ENCODE measurements around the gene PAX2. TPM values are rescaled to one million over a fixed set of nuclear protein-coding genes. Genes with fewer than 3 reads are reported as not detected.

The PAX2 gene
- total and polyA plus RNA-seq, 4 donors: not detected

DNA sequence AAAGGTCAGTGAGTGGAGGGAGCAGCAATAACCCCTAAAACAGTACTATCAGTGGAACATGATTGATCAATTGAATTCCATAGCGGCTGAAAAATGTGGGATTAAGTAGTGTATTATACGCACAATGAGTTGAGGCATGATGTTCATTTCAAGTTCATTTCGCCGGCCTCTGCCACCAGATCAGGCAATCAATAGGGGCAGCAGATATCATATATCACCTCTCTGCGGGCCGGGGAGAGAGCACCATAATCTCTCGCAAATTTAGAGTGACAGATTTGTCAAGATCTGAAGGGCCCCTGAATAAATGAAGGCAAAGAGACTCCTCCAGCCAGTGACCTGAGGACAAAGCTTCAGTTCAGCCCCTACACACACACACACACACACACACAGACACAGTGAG, 58.5 kb downstream of the PAX2 start (continued):
- TF ChIP-seq, protein P1, sequence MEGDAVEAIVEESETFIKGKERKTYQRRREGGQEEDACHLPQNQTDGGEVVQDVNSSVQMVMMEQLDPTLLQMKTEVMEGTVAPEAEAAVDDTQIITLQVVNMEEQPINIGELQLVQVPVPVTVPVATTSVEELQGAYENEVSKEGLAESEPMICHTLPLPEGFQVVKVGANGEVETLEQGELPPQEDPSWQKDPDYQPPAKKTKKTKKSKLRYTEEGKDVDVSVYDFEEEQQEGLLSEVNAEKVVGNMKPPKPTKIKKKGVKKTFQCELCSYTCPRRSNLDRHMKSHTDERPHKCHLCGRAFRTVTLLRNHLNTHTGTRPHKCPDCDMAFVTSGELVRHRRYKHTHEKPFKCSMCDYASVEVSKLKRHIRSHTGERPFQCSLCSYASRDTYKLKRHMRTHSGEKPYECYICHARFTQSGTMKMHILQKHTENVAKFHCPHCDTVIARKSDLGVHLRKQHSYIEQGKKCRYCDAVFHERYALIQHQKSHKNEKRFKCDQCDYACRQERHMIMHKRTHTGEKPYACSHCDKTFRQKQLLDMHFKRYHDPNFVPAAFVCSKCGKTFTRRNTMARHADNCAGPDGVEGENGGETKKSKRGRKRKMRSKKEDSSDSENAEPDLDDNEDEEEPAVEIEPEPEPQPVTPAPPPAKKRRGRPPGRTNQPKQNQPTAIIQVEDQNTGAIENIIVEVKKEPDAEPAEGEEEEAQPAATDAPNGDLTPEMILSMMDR (IDR thresholded peaks at IDR 0.05; ENCODE audit: low read depth, low read length, missing input control): no peak
- no peak for TF ChIP-seq RAD21 (IDR thresholded peaks at IDR 0.05)
- TF ChIP-seq, protein P2, sequence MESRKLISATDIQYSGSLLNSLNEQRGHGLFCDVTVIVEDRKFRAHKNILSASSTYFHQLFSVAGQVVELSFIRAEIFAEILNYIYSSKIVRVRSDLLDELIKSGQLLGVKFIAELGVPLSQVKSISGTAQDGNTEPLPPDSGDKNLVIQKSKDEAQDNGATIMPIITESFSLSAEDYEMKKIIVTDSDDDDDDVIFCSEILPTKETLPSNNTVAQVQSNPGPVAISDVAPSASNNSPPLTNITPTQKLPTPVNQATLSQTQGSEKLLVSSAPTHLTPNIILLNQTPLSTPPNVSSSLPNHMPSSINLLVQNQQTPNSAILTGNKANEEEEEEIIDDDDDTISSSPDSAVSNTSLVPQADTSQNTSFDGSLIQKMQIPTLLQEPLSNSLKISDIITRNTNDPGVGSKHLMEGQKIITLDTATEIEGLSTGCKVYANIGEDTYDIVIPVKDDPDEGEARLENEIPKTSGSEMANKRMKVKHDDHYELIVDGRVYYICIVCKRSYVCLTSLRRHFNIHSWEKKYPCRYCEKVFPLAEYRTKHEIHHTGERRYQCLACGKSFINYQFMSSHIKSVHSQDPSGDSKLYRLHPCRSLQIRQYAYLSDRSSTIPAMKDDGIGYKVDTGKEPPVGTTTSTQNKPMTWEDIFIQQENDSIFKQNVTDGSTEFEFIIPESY (IDR thresholded peaks at IDR 0.05): no peak
- no peak for TF ChIP-seq FOXA1 (IDR thresholded peaks at IDR 0.05)
- TF ChIP-seq HNF4G (IDR thresholded peaks at IDR 0.05): no peak
- no peak for TF ChIP-seq NR2F2 (IDR thresholded peaks at IDR 0.05)
- no peak for TF ChIP-seq TAF1 (conservative IDR thresholded peaks at IDR 0.05)
- TF ChIP-seq FOXA2 (IDR thresholded peaks at IDR 0.05): no peak
- TF ChIP-seq RXRA (IDR thresholded peaks at IDR 0.05): no peak

DNA sequence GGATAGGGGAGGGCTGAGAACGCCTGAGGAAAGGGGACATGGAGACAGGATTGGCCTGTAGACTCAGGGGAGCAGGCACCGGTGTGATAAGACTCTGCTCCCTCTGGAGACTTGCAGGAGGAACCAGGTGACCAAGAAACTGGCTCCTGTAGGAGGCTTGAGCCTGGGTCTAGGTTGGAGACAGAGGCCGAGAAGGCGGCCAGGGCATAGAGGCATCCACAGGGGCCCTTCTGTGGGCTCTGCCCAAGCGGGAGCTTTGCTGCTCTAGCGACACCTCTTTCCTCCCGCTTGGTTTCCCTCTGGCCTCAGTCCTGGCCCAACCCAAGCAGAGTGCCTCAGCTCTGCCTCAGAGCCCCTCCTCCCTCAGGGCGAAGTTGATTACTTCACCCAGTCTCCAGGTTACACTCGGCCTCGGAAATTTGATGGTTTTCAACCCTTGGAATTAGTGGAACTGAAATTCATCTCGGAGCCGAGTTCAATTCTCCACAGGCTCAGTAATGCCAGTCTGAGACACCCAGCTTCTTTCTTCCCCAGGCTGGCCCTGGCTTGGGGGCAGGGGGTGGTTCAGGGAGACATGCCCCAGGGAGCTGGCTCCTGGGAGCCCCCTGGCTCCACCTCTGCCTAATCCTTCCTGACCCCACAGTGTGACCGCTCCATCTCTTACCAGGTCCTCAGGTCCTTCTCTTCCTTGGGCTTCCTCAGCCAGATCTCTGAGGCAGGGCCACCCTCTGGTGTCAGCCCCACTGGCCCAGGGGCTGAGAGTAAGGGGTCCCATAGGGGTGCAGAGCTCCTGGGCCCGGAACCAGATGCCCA, 60.4 kb downstream of the PAX2 start:
- DNase-seq (ENCODE audit: low spot score): no peak
- H3K9ac ChIP-seq (ENCODE audit: low read depth in 1 of 2, low read length in 2 of 2): no peak overlapping the region
- no peaks in the 10 kb centered on the region for H3K4me1 ChIP-seq (ENCODE audit: control insufficient read depth in 4 of 4, insufficient read depth in 4 of 4, low read length in 3 of 4)
- WGBS: 65% methylated on average over 14 of the region's 14 CpGs
- TF ChIP-seq, protein P3, sequence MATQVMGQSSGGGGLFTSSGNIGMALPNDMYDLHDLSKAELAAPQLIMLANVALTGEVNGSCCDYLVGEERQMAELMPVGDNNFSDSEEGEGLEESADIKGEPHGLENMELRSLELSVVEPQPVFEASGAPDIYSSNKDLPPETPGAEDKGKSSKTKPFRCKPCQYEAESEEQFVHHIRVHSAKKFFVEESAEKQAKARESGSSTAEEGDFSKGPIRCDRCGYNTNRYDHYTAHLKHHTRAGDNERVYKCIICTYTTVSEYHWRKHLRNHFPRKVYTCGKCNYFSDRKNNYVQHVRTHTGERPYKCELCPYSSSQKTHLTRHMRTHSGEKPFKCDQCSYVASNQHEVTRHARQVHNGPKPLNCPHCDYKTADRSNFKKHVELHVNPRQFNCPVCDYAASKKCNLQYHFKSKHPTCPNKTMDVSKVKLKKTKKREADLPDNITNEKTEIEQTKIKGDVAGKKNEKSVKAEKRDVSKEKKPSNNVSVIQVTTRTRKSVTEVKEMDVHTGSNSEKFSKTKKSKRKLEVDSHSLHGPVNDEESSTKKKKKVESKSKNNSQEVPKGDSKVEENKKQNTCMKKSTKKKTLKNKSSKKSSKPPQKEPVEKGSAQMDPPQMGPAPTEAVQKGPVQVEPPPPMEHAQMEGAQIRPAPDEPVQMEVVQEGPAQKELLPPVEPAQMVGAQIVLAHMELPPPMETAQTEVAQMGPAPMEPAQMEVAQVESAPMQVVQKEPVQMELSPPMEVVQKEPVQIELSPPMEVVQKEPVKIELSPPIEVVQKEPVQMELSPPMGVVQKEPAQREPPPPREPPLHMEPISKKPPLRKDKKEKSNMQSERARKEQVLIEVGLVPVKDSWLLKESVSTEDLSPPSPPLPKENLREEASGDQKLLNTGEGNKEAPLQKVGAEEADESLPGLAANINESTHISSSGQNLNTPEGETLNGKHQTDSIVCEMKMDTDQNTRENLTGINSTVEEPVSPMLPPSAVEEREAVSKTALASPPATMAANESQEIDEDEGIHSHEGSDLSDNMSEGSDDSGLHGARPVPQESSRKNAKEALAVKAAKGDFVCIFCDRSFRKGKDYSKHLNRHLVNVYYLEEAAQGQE (IDR thresholded peaks at IDR 0.05): no peak
- TF ChIP-seq FOXA2 (IDR thresholded peaks at IDR 0.05) (no peak), HNF4A (conservative IDR thresholded peaks at IDR 0.05) (no peak), EGR1 (IDR thresholded peaks at IDR 0.05; ENCODE audit: low read depth in 2 of 2) (no peak)
- no peak overlapping the region for H3K27ac ChIP-seq (ENCODE audit: low read depth in 1 of 2, low read length in 2 of 2)
- peaks cover 0 to 6% (median 3%) of the 10 kb centered on the region in 4 donors for H3K27me3 ChIP-seq (ENCODE audit: control insufficient read depth in 4 of 4, insufficient read depth in 4 of 4, low read length in 3 of 4)
- H3K4me3 ChIP-seq (ENCODE audit: low read depth in 1 of 3, low read length in 3 of 3): no peak overlapping the region
- H3K9me3 ChIP-seq (ENCODE audit: control insufficient read depth in 4 of 4, low read length in 3 of 4): no peaks in the 10 kb centered on the region
- no peaks in the 10 kb centered on the region for H3K36me3 ChIP-seq (ENCODE audit: control insufficient read depth in 4 of 4, insufficient read depth in 3 of 4, low read depth in 1 of 4, low read length in 3 of 4)

DNA sequence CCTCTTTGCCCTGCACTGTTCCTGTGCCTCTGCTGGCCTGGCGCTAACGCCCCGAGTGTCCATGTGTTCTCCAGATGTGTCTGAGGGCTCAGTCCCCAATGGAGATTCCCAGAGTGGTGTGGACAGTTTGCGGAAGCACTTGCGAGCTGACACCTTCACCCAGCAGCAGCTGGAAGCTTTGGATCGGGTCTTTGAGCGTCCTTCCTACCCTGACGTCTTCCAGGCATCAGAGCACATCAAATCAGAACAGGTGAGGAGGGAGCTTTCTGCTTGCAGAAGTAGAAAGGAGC, 60.9 kb downstream of the PAX2 start:
- H3K4me1 ChIP-seq (ENCODE audit: control insufficient read depth in 4 of 4, insufficient read depth in 4 of 4, low read length in 3 of 4): no peaks in the 10 kb centered on the region
- H3K9ac ChIP-seq (ENCODE audit: low read depth in 1 of 2, low read length in 2 of 2): no peak overlapping the region
- TF ChIP-seq NR2F2 (IDR thresholded peaks at IDR 0.05): no peak
- TF ChIP-seq YY1 (IDR thresholded peaks at IDR 0.05): no peak
- TF ChIP-seq FOXA1 (IDR thresholded peaks at IDR 0.05): no peak
- TF ChIP-seq, protein P3 (IDR thresholded peaks at IDR 0.05): no peak
- no peak for TF ChIP-seq FOXA2 (IDR thresholded peaks at IDR 0.05)
- TF ChIP-seq, protein P4, sequence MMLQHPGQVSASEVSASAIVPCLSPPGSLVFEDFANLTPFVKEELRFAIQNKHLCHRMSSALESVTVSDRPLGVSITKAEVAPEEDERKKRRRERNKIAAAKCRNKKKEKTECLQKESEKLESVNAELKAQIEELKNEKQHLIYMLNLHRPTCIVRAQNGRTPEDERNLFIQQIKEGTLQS (IDR thresholded peaks at IDR 0.05): no peak
- TF ChIP-seq RXRA (IDR thresholded peaks at IDR 0.05): no peak
- TF ChIP-seq, protein P5, sequence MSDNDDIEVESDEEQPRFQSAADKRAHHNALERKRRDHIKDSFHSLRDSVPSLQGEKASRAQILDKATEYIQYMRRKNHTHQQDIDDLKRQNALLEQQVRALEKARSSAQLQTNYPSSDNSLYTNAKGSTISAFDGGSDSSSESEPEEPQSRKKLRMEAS (IDR thresholded peaks at IDR 0.05): no peak
- no peak for TF ChIP-seq HNF4G (IDR thresholded peaks at IDR 0.05)
- no peak overlapping the region for H3K4me3 ChIP-seq (ENCODE audit: low read depth in 1 of 3, low read length in 3 of 3)
- WGBS: 75% methylated on average over 8 of the region's 8 CpGs
- H3K36me3 ChIP-seq (ENCODE audit: control insufficient read depth in 4 of 4, insufficient read depth in 3 of 4, low read depth in 1 of 4, low read length in 3 of 4): no peaks in the 10 kb centered on the region
- no peak for DNase-seq (ENCODE audit: low spot score)
- H3K27me3 ChIP-seq (ENCODE audit: control insufficient read depth in 4 of 4, insufficient read depth in 4 of 4, low read length in 3 of 4): peaks cover 0 to 6% (median 3%) of the 10 kb centered on the region in 4 donors
- H3K27ac ChIP-seq (ENCODE audit: low read depth in 1 of 2, low read length in 2 of 2): no peak overlapping the region
- no peaks in the 10 kb centered on the region for H3K9me3 ChIP-seq (ENCODE audit: control insufficient read depth in 4 of 4, low read length in 3 of 4)

All from liver (tissue), 9 donors.